OCI-LY7 (cell line): Measurements from ENCODE around the gene NR1H2. TPM values are rescaled to one million over a fixed set of nuclear protein-coding genes. Genes with fewer than 3 reads are reported as not detected.
A peak's percentile ranks its signal among the peaks of the same experiment; 100 is the strongest.

Experiments
- BruUV-seq: library from RNA; stranded (reverse); fragments of 400-500 nt; replicated peaks from 2 replicates; lab custom pipeline; 2021; lab: Mats Ljungman, UMichigan
- CTCF ChIA-PET: fragments of 300-600 bp; sonication (Branson Sonifier 250); formaldehyde crosslinking; loops from one replicate; lab custom pipeline; 2022; ENCODE audit warnings: antibody characterized with exemption; ENCODE audit not compliant: unreplicated experiment; lab: Charles Lee
- POLR2A ChIA-PET: fragments of 300-600 bp; sonication (Branson Sonifier 250); formaldehyde crosslinking; loops from one replicate; lab custom pipeline; 2022; ENCODE audit warnings: antibody characterized with exemption; lab: Charles Lee
- DNase-seq: peaks from one replicate; pipeline ENCODE4 v3.0.0-alpha.2; 2015; ENCODE audit warnings: low spot score
- H2AFZ ChIP-seq: fragments of 200-600 bp; sonication (generic), shearing (Covaris generic); 2 replicates; pipeline ENCODE4 v1.6.1; 2014; ENCODE audit warnings: mild to moderate bottlenecking, antibody characterized with exemption, low read length, moderate library complexity
- H3K27ac ChIP-seq: fragments of 200-600 bp; sonication (generic); 2 replicates; pipeline ENCODE4 v1.5.1; 2014; ENCODE audit warnings: mixed run types, low read depth, mild to moderate bottlenecking, moderate library complexity, low read length, inconsistent platforms; ENCODE audit not compliant: poor library complexity, severe bottlenecking
- H3K36me3 ChIP-seq: fragments of 200-600 bp; sonication (generic); 2 replicates; pipeline ENCODE4 v1.6.1; 2014; ENCODE audit warnings: mild to moderate bottlenecking, antibody characterized with exemption, low read length, moderate library complexity, mixed read lengths; ENCODE audit not compliant: insufficient read depth
- H3K4me1 ChIP-seq: fragments of 200-600 bp; sonication (generic); 2 replicates; pipeline ENCODE4 v1.5.1; 2014; ENCODE audit warnings: mild to moderate bottlenecking, low read length; ENCODE audit not compliant: insufficient read depth, poor library complexity, severe bottlenecking
- H3K4me2 ChIP-seq: fragments of 200-600 bp; sonication (generic); 2 replicates; pipeline ENCODE4 v1.6.1; 2014; ENCODE audit warnings: mild to moderate bottlenecking, low read length
- H3K4me3 ChIP-seq: fragments of 200-600 bp; sonication (generic); 2 replicates; pipeline ENCODE4 v1.5.1; 2014; ENCODE audit warnings: mild to moderate bottlenecking, low read depth, low read length; ENCODE audit not compliant: poor library complexity, severe bottlenecking
- H3K79me2 ChIP-seq: fragments of 200-600 bp; sonication (generic); 2 replicates; pipeline ENCODE4 v1.6.1; 2016; ENCODE audit warnings: low read depth, mild to moderate bottlenecking, low read length, moderate library complexity, mixed read lengths; ENCODE audit not compliant: insufficient read depth
- H3K9me2 ChIP-seq: fragments of 200-600 bp; sonication (generic); 2 replicates; pipeline ENCODE4 v1.6.1; 2016; ENCODE audit warnings: mild to moderate bottlenecking, low read length, mixed read lengths; ENCODE audit not compliant: insufficient read depth
- H3K9me3 ChIP-seq: fragments of 200-600 bp; sonication (generic); 2 replicates; pipeline ENCODE4 v1.6.1; 2014; ENCODE audit warnings: mild to moderate bottlenecking, mixed run types, low read length, mixed read lengths
- H4K20me1 ChIP-seq: fragments of 200-600 bp; sonication (generic); 2 replicates; pipeline ENCODE4 v1.6.1; 2014; ENCODE audit warnings: mild to moderate bottlenecking, antibody characterized with exemption, low read length, moderate library complexity, mixed read lengths; ENCODE audit not compliant: insufficient read depth
- EZH2phosphoT487 ChIP-seq: fragments of 200-600 bp; sonication (generic); IDR thresholded peaks from 2 replicates; pipeline ENCODE4 v1.6.1; 2018; ENCODE audit warnings: low read depth, borderline replicate concordance, mild to moderate bottlenecking, mixed run types, antibody characterized with exemption, low read length, moderate library complexity, mixed read lengths
- intact Hi-C: fragments of 100-400 bp; cut with micrococcal nuclease; formaldehyde crosslinking; loops from one replicate; pipeline ENCODE4 v1.10.0; 2022; ENCODE audit not compliant: unreplicated experiment
- total RNA-seq, 2 experiments: library from RNA; depleted of rRNA in 1 of 2; stranded (reverse); fragments of >200 nt in 1 of 2; shearing (Covaris generic) in 1 of 2; gene quantifications; 2 replicates each; pipeline ENCODE4 v1.2.3, GENCODE V29; 2014 to 2022
- TF ChIP-seq, protein P1 (sequence below): fragments of 200-600 bp; sonication (generic); conservative IDR thresholded peaks from 2 replicates; pipeline ENCODE4 v1.5.1; 2014; ENCODE audit warnings: mild to moderate bottlenecking, antibody characterized with exemption, low read length, moderate library complexity, mixed read lengths

The NR1H2 gene
- total RNA-seq, 2 experiments from 2014 or later = 41.2 to 65.7 TPM

DNA sequence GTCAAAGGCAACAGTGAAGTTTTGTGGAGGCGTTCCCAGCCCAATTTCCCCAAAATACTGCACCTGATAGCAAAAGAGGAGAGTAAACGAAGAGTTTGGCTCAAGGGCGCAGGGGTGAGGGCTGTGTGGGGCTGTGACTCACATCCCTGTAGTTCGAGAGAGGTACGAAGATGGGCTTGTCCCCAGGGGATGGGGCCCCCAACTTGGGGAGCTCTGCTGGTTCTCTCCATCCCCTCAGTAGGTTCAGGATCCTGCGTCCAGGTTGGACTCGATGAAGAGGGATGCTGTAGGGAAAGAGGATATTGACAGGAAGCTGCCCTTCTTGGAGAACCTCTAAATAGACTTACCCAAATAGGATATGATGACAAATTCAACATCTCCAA, 14.2 kb upstream of the NR1H2 start:
- peaks cover 10% of the 10 kb centered on the region for H3K36me3 ChIP-seq
- no peak overlapping the region for H3K4me3 ChIP-seq
- CTCF ChIA-PET = no interaction called here
- H3K4me1 ChIP-seq = peaks cover 79% of the 10 kb centered on the region
- DNase-seq = no peak
- H3K4me2 ChIP-seq = no peak overlapping the region
- no peak overlapping the region for H2AFZ ChIP-seq
- intact Hi-C loops = loop anchor here (10.0 kb wide), 1 partner anchor 423 kb away; no protein-coding TSS in a partner anchor
- no peak overlapping the region for H3K27ac ChIP-seq
- BruUV-seq = no TSS peak
- H4K20me1 ChIP-seq = no peaks in the 10 kb centered on the region
- TF ChIP-seq, protein P1, sequence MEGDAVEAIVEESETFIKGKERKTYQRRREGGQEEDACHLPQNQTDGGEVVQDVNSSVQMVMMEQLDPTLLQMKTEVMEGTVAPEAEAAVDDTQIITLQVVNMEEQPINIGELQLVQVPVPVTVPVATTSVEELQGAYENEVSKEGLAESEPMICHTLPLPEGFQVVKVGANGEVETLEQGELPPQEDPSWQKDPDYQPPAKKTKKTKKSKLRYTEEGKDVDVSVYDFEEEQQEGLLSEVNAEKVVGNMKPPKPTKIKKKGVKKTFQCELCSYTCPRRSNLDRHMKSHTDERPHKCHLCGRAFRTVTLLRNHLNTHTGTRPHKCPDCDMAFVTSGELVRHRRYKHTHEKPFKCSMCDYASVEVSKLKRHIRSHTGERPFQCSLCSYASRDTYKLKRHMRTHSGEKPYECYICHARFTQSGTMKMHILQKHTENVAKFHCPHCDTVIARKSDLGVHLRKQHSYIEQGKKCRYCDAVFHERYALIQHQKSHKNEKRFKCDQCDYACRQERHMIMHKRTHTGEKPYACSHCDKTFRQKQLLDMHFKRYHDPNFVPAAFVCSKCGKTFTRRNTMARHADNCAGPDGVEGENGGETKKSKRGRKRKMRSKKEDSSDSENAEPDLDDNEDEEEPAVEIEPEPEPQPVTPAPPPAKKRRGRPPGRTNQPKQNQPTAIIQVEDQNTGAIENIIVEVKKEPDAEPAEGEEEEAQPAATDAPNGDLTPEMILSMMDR = no peak
- H3K79me2 ChIP-seq = no peaks in the 10 kb centered on the region
- no peaks in the 10 kb centered on the region for H3K9me2 ChIP-seq
- no peaks in the 10 kb centered on the region for H3K9me3 ChIP-seq
- POLR2A ChIA-PET = interaction anchor here (0.5 to 1.9 kb wide), 3 partner anchors 10 to 69 kb away, joined by 3 to 5 read pairs (median 5); no protein-coding TSS in a partner anchor

DNA sequence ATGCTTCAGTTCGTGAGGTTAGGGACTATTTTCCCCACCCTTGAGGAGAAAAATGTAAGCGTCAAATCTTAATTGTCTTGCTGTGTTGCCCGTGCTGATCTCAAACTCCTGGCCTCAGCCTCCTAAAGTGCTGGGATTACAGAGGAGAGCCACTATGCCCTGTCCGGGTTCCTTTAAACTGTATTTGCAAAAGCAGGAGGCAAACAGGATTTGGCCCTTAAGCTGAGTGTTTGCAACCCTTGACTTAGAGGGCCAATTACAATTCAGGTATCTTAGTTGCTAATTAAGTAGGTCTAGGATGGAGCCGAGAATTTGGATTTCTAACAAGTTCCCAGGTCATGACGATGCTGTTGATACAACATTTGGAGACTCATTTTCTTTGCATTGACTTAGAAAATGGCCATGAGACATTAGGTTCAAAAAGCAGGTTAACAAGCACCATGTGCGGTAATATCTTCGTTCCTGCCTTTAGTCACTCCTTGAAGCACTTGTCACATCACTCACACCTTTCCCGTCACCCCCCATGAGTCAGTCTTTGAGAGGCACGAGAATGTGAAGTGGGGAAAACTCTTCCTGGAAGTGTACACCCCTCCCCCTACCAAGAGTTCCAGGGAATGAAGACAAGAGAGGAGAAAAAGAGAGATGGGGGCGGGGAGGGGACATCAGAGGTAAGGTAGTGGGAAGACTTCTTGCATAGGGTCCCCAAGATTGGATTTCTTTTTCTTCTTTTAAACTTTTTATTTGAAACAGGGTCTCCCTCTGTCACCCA, 13.4 kb upstream of the NR1H2 start:
- intact Hi-C loops = loop anchor here (10.0 kb wide), 1 partner anchor 422 kb away; no protein-coding TSS in a partner anchor
- peaks cover 80% of the 10 kb centered on the region for H3K4me1 ChIP-seq

More for the DNA sequence above, 13.4 kb upstream of the NR1H2 start:
- Histone ChIP-seq H3K79me2 (no peaks in the 10 kb centered on the region), H4K20me1 (no peaks in the 10 kb centered on the region), H3K9me3 (no peaks in the 10 kb centered on the region), H3K4me2 (peak overlapping the region; percentile 47), H3K36me3 (peaks cover 10% of the 10 kb centered on the region), H3K27ac (peak overlapping the region; percentile 6), H2AFZ (no peak overlapping the region; the same call in 1 of the 2 replicates), H3K4me3 (peak overlapping the region; percentile 15), H3K9me2 (no peaks in the 10 kb centered on the region)
- CTCF ChIA-PET = no interaction called here
- TSS peak; percentile 58 for BruUV-seq
- no peak for DNase-seq
- POLR2A ChIA-PET = interaction anchor here (0.5 to 1.9 kb wide), 2 partner anchors 11 to 69 kb away, joined by 3 to 5 read pairs; no protein-coding TSS in a partner anchor
- no peak for TF ChIP-seq EZH2phosphoT487
- TF ChIP-seq, protein P1 = no peak
